ENCODE results near the gene CADPS2. TPM values are rescaled to one million over a fixed set of nuclear protein-coding genes. Genes with fewer than 3 reads are reported as not detected.

CADPS2 gene
- total RNA-seq, 4 donors from 2014 or later, result 2.2 to 9.2 (median 5.7) TPM

DNA sequence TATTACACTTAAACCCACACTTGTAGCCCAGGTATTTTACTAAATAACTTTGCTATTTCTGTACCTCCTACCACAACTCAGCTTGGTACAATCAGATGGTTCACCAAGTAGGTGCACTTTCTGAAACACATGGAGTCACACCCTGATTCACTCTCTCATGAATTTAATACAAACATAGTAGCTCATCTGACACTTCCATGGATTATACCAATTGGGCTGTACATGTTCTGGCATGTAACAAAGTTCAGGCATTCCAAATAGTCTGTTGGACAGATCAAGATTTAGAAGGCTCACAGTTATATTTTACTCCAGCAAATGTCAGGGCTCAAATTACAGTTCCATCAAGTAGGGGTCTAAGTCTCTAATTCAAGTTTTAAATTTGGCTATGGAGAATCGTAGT is 121.4 kb downstream of the CADPS2 start:
- no peak for DNase-seq
- TF ChIP-seq, protein P1, sequence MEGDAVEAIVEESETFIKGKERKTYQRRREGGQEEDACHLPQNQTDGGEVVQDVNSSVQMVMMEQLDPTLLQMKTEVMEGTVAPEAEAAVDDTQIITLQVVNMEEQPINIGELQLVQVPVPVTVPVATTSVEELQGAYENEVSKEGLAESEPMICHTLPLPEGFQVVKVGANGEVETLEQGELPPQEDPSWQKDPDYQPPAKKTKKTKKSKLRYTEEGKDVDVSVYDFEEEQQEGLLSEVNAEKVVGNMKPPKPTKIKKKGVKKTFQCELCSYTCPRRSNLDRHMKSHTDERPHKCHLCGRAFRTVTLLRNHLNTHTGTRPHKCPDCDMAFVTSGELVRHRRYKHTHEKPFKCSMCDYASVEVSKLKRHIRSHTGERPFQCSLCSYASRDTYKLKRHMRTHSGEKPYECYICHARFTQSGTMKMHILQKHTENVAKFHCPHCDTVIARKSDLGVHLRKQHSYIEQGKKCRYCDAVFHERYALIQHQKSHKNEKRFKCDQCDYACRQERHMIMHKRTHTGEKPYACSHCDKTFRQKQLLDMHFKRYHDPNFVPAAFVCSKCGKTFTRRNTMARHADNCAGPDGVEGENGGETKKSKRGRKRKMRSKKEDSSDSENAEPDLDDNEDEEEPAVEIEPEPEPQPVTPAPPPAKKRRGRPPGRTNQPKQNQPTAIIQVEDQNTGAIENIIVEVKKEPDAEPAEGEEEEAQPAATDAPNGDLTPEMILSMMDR (IDR thresholded peaks at IDR 0.05), result no peak
- no peak for TF ChIP-seq POLR2A (IDR thresholded peaks at IDR 0.05)
- Histone ChIP-seq H3K36me3 (no peaks in the 10 kb centered on the region), H3K9me3 (no peaks in the 10 kb centered on the region), H3K4me3 (no peak overlapping the region), H3K4me1 (no peaks in the 10 kb centered on the region), H3K27me3 (peaks cover 0 to 13% (median 0%) of the 10 kb centered on the region in 4 donors), H3K27ac (no peak overlapping the region)
- 53 to 58% methylated on average over 1 of the region's 1 CpG for WGBS, 2 donors
- intact Hi-C loops (cut with DNase I), result no loop called here

DNA sequence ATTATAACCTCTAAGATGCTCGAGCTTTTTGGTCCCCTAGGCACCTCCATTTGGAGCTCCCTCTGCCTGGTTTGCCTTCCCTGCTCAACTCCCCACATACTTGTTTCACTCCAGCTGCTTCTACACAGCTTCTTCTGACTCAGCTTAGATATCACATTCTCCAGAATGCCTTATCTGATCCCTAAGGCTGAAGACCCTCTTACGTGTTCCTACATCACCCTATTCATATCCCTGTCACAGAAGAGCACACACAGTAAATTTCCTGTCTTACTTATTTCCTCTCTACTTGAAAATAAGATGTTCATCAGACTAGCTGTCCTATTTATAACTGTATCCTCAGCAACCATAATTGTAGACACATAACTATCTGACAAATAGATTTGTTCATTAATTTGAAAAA is 122.2 kb downstream of the CADPS2 start:
- peaks cover 0 to 7% (median 0%) of the 10 kb centered on the region in 4 donors for H3K27me3 ChIP-seq
- no peaks in the 10 kb centered on the region for H3K4me1 ChIP-seq
- intact Hi-C loops (cut with DNase I), result no loop called here
- TF ChIP-seq, protein P1 (IDR thresholded peaks at IDR 0.05), result no peak
- no peak for TF ChIP-seq POLR2A (IDR thresholded peaks at IDR 0.05)
- H3K4me3 ChIP-seq, result no peak overlapping the region
- no peaks in the 10 kb centered on the region for H3K36me3 ChIP-seq
- DNase-seq, result no peak
- WGBS, 2 donors, result 55 to 71% methylated on average over 2 of the region's 2 CpGs
- H3K27ac ChIP-seq, result no peak overlapping the region
- no peaks in the 10 kb centered on the region for H3K9me3 ChIP-seq

DNA sequence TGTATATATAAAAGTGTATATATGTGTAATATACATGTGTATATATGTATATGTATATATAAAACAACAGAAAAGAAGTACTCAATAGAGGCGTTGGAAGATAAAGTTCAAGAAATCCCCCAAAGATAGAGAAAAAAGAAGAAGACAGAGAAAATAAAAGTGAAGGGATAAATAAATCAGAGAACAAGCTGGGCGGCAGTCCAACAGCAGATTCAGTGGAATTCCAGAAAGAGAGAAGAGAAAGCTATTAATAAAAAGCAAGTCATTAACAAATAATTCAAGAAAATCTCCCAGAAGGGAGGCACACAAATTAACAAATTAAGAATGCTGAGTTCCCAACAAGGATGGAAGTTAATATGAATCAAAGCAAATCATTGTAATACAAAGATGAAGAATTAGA is 124.2 kb downstream of the CADPS2 start:
- Histone ChIP-seq H3K27ac (no peak overlapping the region), H3K4me1 (no peaks in the 10 kb centered on the region), H3K4me3 (no peak overlapping the region), H3K9me3 (no peaks in the 10 kb centered on the region), H3K27me3 (peaks cover 0 to 3% (median 0%) of the 10 kb centered on the region in 4 donors), H3K36me3 (no peaks in the 10 kb centered on the region)
- 78 to 90% methylated on average over 2 of the region's 2 CpGs for WGBS, 2 donors
- intact Hi-C loops (cut with DNase I), result no loop called here
- TF ChIP-seq, protein P1 (IDR thresholded peaks at IDR 0.05), result no peak
- TF ChIP-seq POLR2A (IDR thresholded peaks at IDR 0.05), result no peak
- DNase-seq, result no peak

DNA sequence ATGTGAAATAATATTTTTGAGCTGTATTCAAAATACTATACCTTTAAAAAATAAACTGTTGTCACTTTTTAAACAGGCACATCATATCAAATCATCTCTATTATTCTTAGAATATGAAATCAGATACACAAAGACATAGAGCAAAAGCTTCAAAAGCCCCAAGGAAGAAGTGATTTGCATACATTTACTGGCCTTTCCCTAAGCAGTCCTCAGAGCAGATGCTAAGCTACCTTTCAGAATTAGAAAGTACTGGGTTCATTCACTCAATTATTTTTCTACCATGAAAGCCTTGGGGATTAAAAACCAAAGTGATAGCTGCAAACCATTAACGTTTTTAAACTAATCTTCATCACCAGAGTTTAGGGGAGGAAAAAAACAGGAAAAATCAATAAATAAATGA is 127.8 kb downstream of the CADPS2 start:
- no peaks in the 10 kb centered on the region for H3K9me3 ChIP-seq
- H3K27me3 ChIP-seq, result no peaks in the 10 kb centered on the region
- H3K36me3 ChIP-seq, result no peaks in the 10 kb centered on the region
- WGBS, 2 donors, result 35 to 39% methylated on average over 1 of the region's 1 CpG
- no peak overlapping the region for H3K4me3 ChIP-seq
- H3K27ac ChIP-seq, result no peak overlapping the region
- no peaks in the 10 kb centered on the region for H3K4me1 ChIP-seq
- no peak for DNase-seq
- intact Hi-C loops (cut with DNase I), result no loop called here
- no peak for TF ChIP-seq POLR2A (IDR thresholded peaks at IDR 0.05)
- TF ChIP-seq, protein P1 (IDR thresholded peaks at IDR 0.05), result no peak

DNA sequence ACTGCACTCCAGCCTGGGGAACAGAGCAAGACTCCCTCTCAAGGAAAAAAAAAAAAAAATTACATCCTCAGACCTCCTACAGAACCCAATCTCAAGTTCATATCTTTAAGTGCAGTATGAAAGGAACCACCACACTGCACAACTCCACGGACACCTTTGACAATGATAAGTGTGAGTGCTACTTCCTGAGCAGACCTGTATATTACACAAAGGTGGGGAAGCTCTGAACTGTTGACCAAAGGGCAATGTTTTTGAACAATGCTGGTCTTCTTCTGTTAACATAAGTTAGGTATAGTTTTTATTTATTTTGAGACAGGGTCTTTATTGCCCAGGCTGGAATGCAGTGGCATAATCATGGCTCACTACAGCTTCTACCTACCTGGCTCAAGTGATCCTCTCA is 129.4 kb downstream of the CADPS2 start:
- intact Hi-C loops (cut with DNase I), result no loop called here
- TF ChIP-seq POLR2A (IDR thresholded peaks at IDR 0.05), result no peak
- TF ChIP-seq, protein P1 (IDR thresholded peaks at IDR 0.05), result no peak
- no peaks in the 10 kb centered on the region for H3K9me3 ChIP-seq
- WGBS, 2 donors, result 68 to 80% methylated on average over 1 of the region's 1 CpG
- H3K4me3 ChIP-seq, result no peak overlapping the region
- no peak overlapping the region for H3K27ac ChIP-seq
- DNase-seq, result no peak
- H3K27me3 ChIP-seq, result no peaks in the 10 kb centered on the region
- H3K36me3 ChIP-seq, result no peaks in the 10 kb centered on the region
- H3K4me1 ChIP-seq, result no peaks in the 10 kb centered on the region
